MCF 10A (cell line): Measurements from ENCODE around the gene KPNB1. TPM values are rescaled to one million over a fixed set of nuclear protein-coding genes. Genes with fewer than 3 reads are reported as not detected.

Experiments
- BruUV-seq: library from RNA; stranded (reverse); fragments of 400-500 nt; replicated peaks from 2 replicates; lab custom pipeline; 2021; lab: Mats Ljungman, UMichigan
- CTCF ChIA-PET: fragments of 300-600 bp; sonication (Branson Sonifier 250); formaldehyde crosslinking; extraction: SDS; loops from one replicate; lab custom pipeline; 2021; ENCODE audit warnings: antibody characterized with exemption, inconsistent platforms; lab: Yijun Ruan, JAX
- POLR2A ChIA-PET: fragments of 300-600, 350-650 bp; sonication (Branson Sonifier 250); formaldehyde crosslinking; extraction: SDS; loops from one replicate; lab custom pipeline; 2020; ENCODE audit warnings: antibody characterized with exemption, inconsistent platforms; lab: Yijun Ruan, JAX
- DNase-seq: peaks from one replicate; pipeline ENCODE4 v3.0.0-alpha.2; 2018; ENCODE audit not compliant: unreplicated experiment
- H3K27ac Mint-ChIP-seq: one replicate; pipeline ENCODE4 v1.8.0; 2022; ENCODE audit warnings: mild to moderate bottlenecking, low read depth, mixed read lengths; ENCODE audit not compliant: unreplicated experiment
- H3K27me3 Mint-ChIP-seq: one replicate; pipeline ENCODE4 v1.8.0; 2022; ENCODE audit warnings: mixed read lengths; ENCODE audit not compliant: insufficient read depth, unreplicated experiment
- H3K36me3 Mint-ChIP-seq: one replicate; pipeline ENCODE4 v1.8.0; 2022; ENCODE audit warnings: mild to moderate bottlenecking, moderate library complexity, mixed read lengths; ENCODE audit not compliant: insufficient read depth, unreplicated experiment
- H3K4me1 Mint-ChIP-seq: one replicate; pipeline ENCODE4 v1.8.0; 2022; ENCODE audit warnings: mixed read lengths; ENCODE audit not compliant: insufficient read depth, unreplicated experiment
- H3K4me3 Mint-ChIP-seq: one replicate; pipeline ENCODE4 v1.8.0; 2022; ENCODE audit warnings: mild to moderate bottlenecking, moderate library complexity, mixed read lengths; ENCODE audit not compliant: unreplicated experiment
- H3K9me3 Mint-ChIP-seq: one replicate; pipeline ENCODE4 v1.8.0; 2022; ENCODE audit warnings: mixed read lengths; ENCODE audit not compliant: unreplicated experiment
- intact Hi-C: fragments of 100-400 bp; cut with micrococcal nuclease; formaldehyde crosslinking; loops from 2 replicates; pipeline ENCODE4 v1.14.1; 2022
- total RNA-seq: library from RNA; stranded (reverse); gene quantifications from 2 replicates; pipeline ENCODE4 v1.2.3, GENCODE V29; 2022
- TF ChIP-seq, protein P1 (sequence below): fragments of 200-600 bp; IDR thresholded peaks from one replicate; pipeline ENCODE4 v1.8.0; 2022; ENCODE audit warnings: antibody characterized with exemption, mild to moderate bottlenecking; ENCODE audit not compliant: unreplicated experiment

KPNB1 gene
- total RNA-seq, 1 experiment from 2014 or later = 609 TPM

DNA sequence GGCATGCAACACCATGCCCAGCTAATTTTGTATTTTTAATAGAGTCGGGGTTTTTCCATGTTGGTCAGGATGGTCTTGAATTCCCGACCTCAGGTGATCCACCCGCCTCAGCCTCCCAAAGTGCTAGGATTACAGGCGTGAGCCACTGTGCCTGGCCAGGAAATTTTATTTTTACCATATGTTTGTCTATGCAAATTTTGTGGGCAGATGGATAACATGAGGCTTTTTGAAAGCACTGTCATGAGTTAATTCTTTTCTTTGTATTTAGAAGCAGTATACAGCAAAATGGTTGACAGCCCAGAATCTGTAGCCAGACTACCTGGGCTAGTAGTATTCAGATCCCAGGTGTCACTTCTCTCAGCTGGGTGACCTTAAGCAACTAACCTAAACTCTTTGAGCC is 8.5 kb upstream of the KPNB1 start:
- H3K9me3 Mint-ChIP-seq = no peaks in the 10 kb centered on the region
- peaks cover 7% of the 10 kb centered on the region for H3K4me1 Mint-ChIP-seq
- CTCF ChIA-PET = interaction anchor here (0.6 to 1.1 kb wide), 2 partner anchors 25 to 279 kb away, joined by 3 read pairs; no protein-coding TSS in a partner anchor
- POLR2A ChIA-PET = no interaction called here
- intact Hi-C loops = no loop called here
- H3K27ac Mint-ChIP-seq = no peak overlapping the region
- BruUV-seq = no TSS peak
- TF ChIP-seq, protein P1, sequence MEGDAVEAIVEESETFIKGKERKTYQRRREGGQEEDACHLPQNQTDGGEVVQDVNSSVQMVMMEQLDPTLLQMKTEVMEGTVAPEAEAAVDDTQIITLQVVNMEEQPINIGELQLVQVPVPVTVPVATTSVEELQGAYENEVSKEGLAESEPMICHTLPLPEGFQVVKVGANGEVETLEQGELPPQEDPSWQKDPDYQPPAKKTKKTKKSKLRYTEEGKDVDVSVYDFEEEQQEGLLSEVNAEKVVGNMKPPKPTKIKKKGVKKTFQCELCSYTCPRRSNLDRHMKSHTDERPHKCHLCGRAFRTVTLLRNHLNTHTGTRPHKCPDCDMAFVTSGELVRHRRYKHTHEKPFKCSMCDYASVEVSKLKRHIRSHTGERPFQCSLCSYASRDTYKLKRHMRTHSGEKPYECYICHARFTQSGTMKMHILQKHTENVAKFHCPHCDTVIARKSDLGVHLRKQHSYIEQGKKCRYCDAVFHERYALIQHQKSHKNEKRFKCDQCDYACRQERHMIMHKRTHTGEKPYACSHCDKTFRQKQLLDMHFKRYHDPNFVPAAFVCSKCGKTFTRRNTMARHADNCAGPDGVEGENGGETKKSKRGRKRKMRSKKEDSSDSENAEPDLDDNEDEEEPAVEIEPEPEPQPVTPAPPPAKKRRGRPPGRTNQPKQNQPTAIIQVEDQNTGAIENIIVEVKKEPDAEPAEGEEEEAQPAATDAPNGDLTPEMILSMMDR = no peak
- no peaks in the 10 kb centered on the region for H3K27me3 Mint-ChIP-seq
- peaks cover 21% of the 10 kb centered on the region for H3K36me3 Mint-ChIP-seq
- H3K4me3 Mint-ChIP-seq = no peak overlapping the region
- no peak for DNase-seq

DNA sequence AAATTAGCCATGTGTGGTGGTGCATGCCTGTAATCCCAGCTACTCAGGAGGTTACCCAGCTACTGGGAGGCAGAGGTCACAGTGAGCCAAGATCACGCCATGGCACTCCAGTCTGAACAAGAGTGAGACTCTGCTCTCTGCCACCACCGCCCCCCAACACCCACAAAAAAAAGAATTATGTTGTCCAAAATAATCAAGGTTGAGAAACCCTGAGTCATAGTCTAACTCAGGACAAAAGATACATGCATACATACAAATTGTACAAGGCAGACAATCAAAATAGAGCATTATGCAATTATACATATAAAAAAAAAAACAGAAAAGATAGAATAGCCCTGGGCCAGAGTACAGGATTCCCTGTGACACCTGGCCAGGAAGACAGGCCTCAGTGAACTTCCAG is 6.6 kb upstream of the KPNB1 start:
- ChIA-PET POLR2A (interaction anchor here (0.6 to 2.0 kb wide), 3 partner anchors 10 to 177 kb away, joined by 3 to 13 read pairs (median 3); no protein-coding TSS in a partner anchor), CTCF (interaction anchor here (0.7 to 1.0 kb wide), 3 partner anchors 15 to 195 kb away, joined by 3 read pairs; no protein-coding TSS in a partner anchor)
- Mint-ChIP-seq H3K27ac (no peak overlapping the region), H3K9me3 (no peaks in the 10 kb centered on the region), H3K27me3 (no peaks in the 10 kb centered on the region), H3K4me3 (no peak overlapping the region), H3K36me3 (peaks cover 14% of the 10 kb centered on the region), H3K4me1 (peaks cover 7% of the 10 kb centered on the region)
- TF ChIP-seq, protein P1 = no peak
- intact Hi-C loops = no loop called here
- DNase-seq = peak; percentile 76
- no TSS peak for BruUV-seq

DNA sequence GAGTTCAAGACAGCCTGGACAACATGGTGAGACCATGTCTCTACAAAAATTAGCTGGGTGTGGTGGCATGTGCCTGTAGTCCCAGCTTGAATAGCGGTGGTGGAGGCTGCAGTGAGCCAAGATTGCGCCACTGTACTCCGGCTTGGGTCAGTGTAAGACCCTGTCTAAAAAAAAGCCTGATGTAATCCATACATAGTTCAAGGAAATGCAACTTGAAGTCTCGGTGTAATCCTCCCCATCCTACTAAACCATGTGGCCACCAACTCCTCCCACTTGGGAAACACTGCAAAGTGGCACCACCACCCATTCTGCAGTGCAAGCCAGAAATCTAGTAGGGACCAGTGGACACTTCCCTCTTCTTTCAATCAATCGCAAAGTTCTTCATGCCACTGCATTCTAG is 5.4 kb upstream of the KPNB1 start:
- H3K4me3 Mint-ChIP-seq = no peak overlapping the region
- POLR2A ChIA-PET = interaction anchor here (0.9 kb wide), 1 partner anchor 9 kb away, joined by 4 read pairs; no protein-coding TSS in a partner anchor
- peak; percentile 26 for DNase-seq
- no peaks in the 10 kb centered on the region for H3K9me3 Mint-ChIP-seq
- H3K27me3 Mint-ChIP-seq = no peaks in the 10 kb centered on the region
- CTCF ChIA-PET = interaction anchor here (0.7 to 1.0 kb wide), 2 partner anchors 18 to 29 kb away, joined by 3 to 4 read pairs; no protein-coding TSS in a partner anchor
- intact Hi-C loops = no loop called here
- TF ChIP-seq, protein P1 = no peak
- peaks cover 15% of the 10 kb centered on the region for H3K4me1 Mint-ChIP-seq
- peaks cover 10% of the 10 kb centered on the region for H3K36me3 Mint-ChIP-seq
- no peak overlapping the region for H3K27ac Mint-ChIP-seq
- BruUV-seq = no TSS peak

DNA sequence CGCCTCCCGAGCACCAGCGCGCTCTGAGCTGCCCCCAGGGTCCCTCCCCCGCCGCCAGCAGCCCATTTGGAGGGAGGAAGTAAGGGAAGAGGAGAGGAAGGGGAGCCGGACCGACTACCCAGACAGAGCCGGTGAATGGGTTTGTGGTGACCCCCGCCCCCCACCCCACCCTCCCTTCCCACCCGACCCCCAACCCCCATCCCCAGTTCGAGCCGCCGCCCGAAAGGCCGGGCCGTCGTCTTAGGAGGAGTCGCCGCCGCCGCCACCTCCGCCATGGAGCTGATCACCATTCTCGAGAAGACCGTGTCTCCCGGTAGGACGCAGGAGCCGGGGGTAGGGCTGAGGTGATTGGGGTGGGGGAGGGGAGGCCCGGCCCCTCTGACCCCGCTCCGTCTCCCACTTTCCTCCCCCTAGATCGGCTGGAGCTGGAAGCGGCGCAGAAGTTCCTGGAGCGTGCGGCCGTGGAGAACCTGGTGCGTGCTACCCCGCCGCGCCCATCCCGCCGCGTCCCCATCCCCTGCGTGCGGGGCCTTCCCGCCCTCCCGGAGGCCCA is 329 bp downstream of the KPNB1 start:
- no peak for DNase-seq
- BruUV-seq = no TSS peak
- CTCF ChIA-PET = interaction anchor here (1.0 kb wide), 1 partner anchor 28 kb away, joined by 3 read pairs; no protein-coding TSS in a partner anchor
- intact Hi-C loops = no loop called here
- Mint-ChIP-seq H3K27ac (peak overlapping the region; percentile 91), H3K9me3 (no peaks in the 10 kb centered on the region), H3K4me1 (peaks cover 26% of the 10 kb centered on the region), H3K27me3 (no peaks in the 10 kb centered on the region), H3K4me3 (peak overlapping the region; percentile 88), H3K36me3 (peaks cover 47% of the 10 kb centered on the region)
- POLR2A ChIA-PET = interaction anchor here (0.7 to 3.6 kb wide), 25 partner anchors 9 to 581 kb away, joined by 3 to 31 read pairs (median 4); partner anchors contain the start of genes LRRC46, MRPL10 and SP6
- TF ChIP-seq, protein P1 = no peak
